ENCODE measurements around the gene GYS2.
"Not testable (repeated sequence)": the region's sequence is repeated elsewhere in the genome, so short reads cannot be mapped to it uniquely, and the experiment has no call there.

GYS2 gene

GRCh38 chr12:21604245-21605101 is at the start of gene GYS2:
Gene GYS2 (minus strand): TSS chr12:21604847. CDS start chr12:21604592, 255 bp downstream.
- no peak for DNase-seq (ENCODE audit: low spot score)

GRCh38 chr12:21651821-21652220 is 47.2 kb upstream of the GYS2 start:
- DNase-seq (ENCODE audit: low spot score): no peak

- no peak for DNase-seq (ENCODE audit: low spot score)
Measured at GRCh38 chr12:21650997-21651396, 46.4 kb upstream of the GYS2 start.

GRCh38 chr12:21649034-21649433 is 44.4 kb upstream of the GYS2 start:
- no peak for DNase-seq (ENCODE audit: low spot score)

GRCh38 chr12:21648378-21648777 is 43.7 kb upstream of the GYS2 start:
- DNase-seq (ENCODE audit: low spot score): no peak

- no peak for DNase-seq (ENCODE audit: low spot score)
Measured at GRCh38 chr12:21647179-21647578, 42.5 kb upstream of the GYS2 start.

GRCh38 chr12:21645041-21645500 is 40.4 kb upstream of the GYS2 start:
- DNase-seq (ENCODE audit: low spot score): not testable (repeated sequence)

- no peak for DNase-seq (ENCODE audit: low spot score)
Measured at GRCh38 chr12:21644516-21644915, 39.9 kb upstream of the GYS2 start.

GRCh38 chr12:21643758-21644157 is 39.1 kb upstream of the GYS2 start:
- DNase-seq (ENCODE audit: low spot score): no peak

GRCh38 chr12:21642707-21643389 is 38.2 kb upstream of the GYS2 start:
- no peak for DNase-seq (ENCODE audit: low spot score)

- no peak for DNase-seq (ENCODE audit: low spot score)
Measured at GRCh38 chr12:21638054-21638891, 33.6 kb upstream of the GYS2 start.

- no peak for DNase-seq (ENCODE audit: low spot score)
Measured at GRCh38 chr12:21634245-21634644, 29.6 kb upstream of the GYS2 start.

GRCh38 chr12:21631367-21631766 is 26.7 kb upstream of the GYS2 start:
- no peak for DNase-seq (ENCODE audit: low spot score)

GRCh38 chr12:21627924-21628323 is 23.3 kb upstream of the GYS2 start:
- no peak for DNase-seq (ENCODE audit: low spot score)

GRCh38 chr12:21618566-21618965 is 13.9 kb upstream of the GYS2 start:
- DNase-seq (ENCODE audit: low spot score): no peak

GRCh38 chr12:21617030-21617429 is 12.4 kb upstream of the GYS2 start:
- DNase-seq (ENCODE audit: low spot score): no peak

GRCh38 chr12:21615431-21615830 is 10.8 kb upstream of the GYS2 start:
- no peak for DNase-seq (ENCODE audit: low spot score)

- no peak for DNase-seq (ENCODE audit: low spot score)
Measured at GRCh38 chr12:21614506-21614905, 9.9 kb upstream of the GYS2 start.

GRCh38 chr12:21613931-21614330 is 9.3 kb upstream of the GYS2 start:
- no peak for DNase-seq (ENCODE audit: low spot score)

- DNase-seq (ENCODE audit: low spot score): no peak
Measured at GRCh38 chr12:21608196-21608595, 3.5 kb upstream of the GYS2 start.

GRCh38 chr12:21607701-21608100 is 3.1 kb upstream of the GYS2 start:
- DNase-seq (ENCODE audit: low spot score): no peak

GRCh38 chr12:21606175-21606574 is 1.5 kb upstream of the GYS2 start:
- DNase-seq (ENCODE audit: low spot score): no peak

Measured in iPS-NIHi11 (cell line).